Hepatocyte (in vitro differentiated cells): ENCODE measurements around the gene TNFRSF21. TPM values are rescaled to one million over a fixed set of nuclear protein-coding genes. Genes with fewer than 3 reads are reported as not detected.

Source experiments
- DNase-seq: peaks from one replicate; pipeline ENCODE4 v3.0.0-alpha.2; 2016; ENCODE audit warnings: low spot score
- H2AFZ ChIP-seq: fragments of 200-600 bp; sonication (generic); 2 replicates; pipeline ENCODE4 v1.6.0; 2016; ENCODE audit warnings: antibody characterized with exemption, mild to moderate bottlenecking
- H3K27ac ChIP-seq: fragments of 200-600 bp; sonication (generic); 2 replicates; pipeline ENCODE4 v1.5.1; 2016; ENCODE audit warnings: mild to moderate bottlenecking
- H3K27me3 ChIP-seq: fragments of 200-600 bp; sonication (generic); 2 replicates; pipeline ENCODE4 v1.6.1; 2016
- H3K36me3 ChIP-seq: fragments of 200-600 bp; sonication (generic); replicated peaks from 2 replicates; pipeline ENCODE4 v1.5.1; 2016; ENCODE audit warnings: low read depth; ENCODE audit not compliant: insufficient read depth
- H3K4me1 ChIP-seq: fragments of 200-600 bp; sonication (generic); 2 replicates; pipeline ENCODE4 v1.5.1; 2016; ENCODE audit warnings: mild to moderate bottlenecking, moderate library complexity; ENCODE audit not compliant: insufficient read depth
- H3K4me2 ChIP-seq: fragments of 200-600 bp; sonication (generic); 2 replicates; pipeline ENCODE4 v1.6.0; 2016
- H3K4me3 ChIP-seq: fragments of 200-600 bp; sonication (generic); 2 replicates; pipeline ENCODE4 v1.5.1; 2016; ENCODE audit warnings: mild to moderate bottlenecking
- H3K79me2 ChIP-seq: fragments of 200-600 bp; sonication (generic); 2 replicates; pipeline ENCODE4 v1.6.0; 2017; ENCODE audit warnings: mild to moderate bottlenecking
- H3K9me2 ChIP-seq: fragments of 200-600 bp; sonication (generic); replicated peaks from 2 replicates; pipeline ENCODE4 v1.6.0; 2017; ENCODE audit warnings: mild to moderate bottlenecking; ENCODE audit not compliant: insufficient read depth
- H3K9me3 ChIP-seq: fragments of 200-600 bp; sonication (generic); 2 replicates; pipeline ENCODE4 v1.5.1; 2016; ENCODE audit warnings: low read depth, mild to moderate bottlenecking
- H4K20me1 ChIP-seq: fragments of 200-600 bp; sonication (generic); 2 replicates; pipeline ENCODE4 v1.6.0; 2016; ENCODE audit warnings: mild to moderate bottlenecking; ENCODE audit not compliant: insufficient read depth, poor library complexity, severe bottlenecking
- EZH2 ChIP-seq: fragments of 200-600 bp; sonication (generic); IDR thresholded peaks from 2 replicates; pipeline ENCODE4 v1.6.1; 2016; ENCODE audit warnings: antibody characterized with exemption, mild to moderate bottlenecking, borderline replicate concordance
- EZH2phosphoT487 ChIP-seq: fragments of 200-600 bp; sonication (generic); IDR thresholded peaks from one replicate; pipeline ENCODE4 v1.6.1; 2018; ENCODE audit warnings: antibody characterized with exemption, mild to moderate bottlenecking, low read depth, moderate library complexity; ENCODE audit not compliant: unreplicated experiment, severe bottlenecking
- WGBS: methylation state at CpG from one replicate; pipeline ENCODE4 v1.1.6; 2016; ENCODE audit warnings: low lambda C conversion rate; ENCODE audit errors: missing lambda C conversion rate; 5-methylcytosine and 5-hydroxymethylcytosine counted together
- polyA plus RNA-seq: library from polyadenylated mRNA; unstranded; fragments of >200 nt; fragmentation: Nextera tagmentation; extraction: Ambion mirVana; gene quantifications from 2 replicates; pipeline ENCODE4 v1.2.1, GENCODE V29; 2016
- total RNA-seq: library from RNA; depleted of rRNA; stranded (reverse); fragments of >200 nt; gene quantifications from 2 replicates; pipeline ENCODE4 v1.2.3, GENCODE V29; 2014
- TF ChIP-seq, protein P1 (sequence below): fragments of 200-600 bp; sonication (generic); IDR thresholded peaks from 2 replicates; pipeline ENCODE4 v1.5.1; 2016; ENCODE audit warnings: antibody characterized with exemption, mild to moderate bottlenecking; ENCODE audit not compliant: poor library complexity

Gene TNFRSF21
- total and polyA plus RNA-seq, 2 experiments from 2014 or later = 52.1 to 104 TPM

- Histone ChIP-seq H4K20me1 (no peaks in the 10 kb centered on the region), H3K79me2 (peaks cover 26% of the 10 kb centered on the region), H3K4me3 (no peak overlapping the region), H3K36me3 (no peaks in the 10 kb centered on the region), H2AFZ (no peak overlapping the region), H3K9me2 (no peaks in the 10 kb centered on the region), H3K27me3 (no peaks in the 10 kb centered on the region), H3K9me3 (no peaks in the 10 kb centered on the region), H3K4me1 (peaks cover 23% of the 10 kb centered on the region), H3K4me2 (peak overlapping the region; percentile 18), H3K27ac (peak overlapping the region; percentile 69)
- no peak for DNase-seq
- TF ChIP-seq EZH2 = no peak
- no peak for TF ChIP-seq EZH2phosphoT487
- TF ChIP-seq, protein P1, sequence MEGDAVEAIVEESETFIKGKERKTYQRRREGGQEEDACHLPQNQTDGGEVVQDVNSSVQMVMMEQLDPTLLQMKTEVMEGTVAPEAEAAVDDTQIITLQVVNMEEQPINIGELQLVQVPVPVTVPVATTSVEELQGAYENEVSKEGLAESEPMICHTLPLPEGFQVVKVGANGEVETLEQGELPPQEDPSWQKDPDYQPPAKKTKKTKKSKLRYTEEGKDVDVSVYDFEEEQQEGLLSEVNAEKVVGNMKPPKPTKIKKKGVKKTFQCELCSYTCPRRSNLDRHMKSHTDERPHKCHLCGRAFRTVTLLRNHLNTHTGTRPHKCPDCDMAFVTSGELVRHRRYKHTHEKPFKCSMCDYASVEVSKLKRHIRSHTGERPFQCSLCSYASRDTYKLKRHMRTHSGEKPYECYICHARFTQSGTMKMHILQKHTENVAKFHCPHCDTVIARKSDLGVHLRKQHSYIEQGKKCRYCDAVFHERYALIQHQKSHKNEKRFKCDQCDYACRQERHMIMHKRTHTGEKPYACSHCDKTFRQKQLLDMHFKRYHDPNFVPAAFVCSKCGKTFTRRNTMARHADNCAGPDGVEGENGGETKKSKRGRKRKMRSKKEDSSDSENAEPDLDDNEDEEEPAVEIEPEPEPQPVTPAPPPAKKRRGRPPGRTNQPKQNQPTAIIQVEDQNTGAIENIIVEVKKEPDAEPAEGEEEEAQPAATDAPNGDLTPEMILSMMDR = no peak
- 76% methylated on average over 4 of the region's 4 CpGs for WGBS
Measured at GRCh38 chr6:47241742-47242482, 67.8 kb downstream of the TNFRSF21 start.

GRCh38 chr6:47240277-47240890 is 69.3 kb downstream of the TNFRSF21 start:
- H2AFZ ChIP-seq = no peak overlapping the region
- H3K4me2 ChIP-seq = no peak overlapping the region
- H3K79me2 ChIP-seq = peaks cover 31% of the 10 kb centered on the region
- TF ChIP-seq, protein P1 = no peak
- TF ChIP-seq EZH2 = no peak
- H3K36me3 ChIP-seq = no peaks in the 10 kb centered on the region
- H3K9me2 ChIP-seq = no peaks in the 10 kb centered on the region
- H3K4me1 ChIP-seq = peaks cover 33% of the 10 kb centered on the region
- H3K27ac ChIP-seq = no peak overlapping the region
- H3K9me3 ChIP-seq = no peaks in the 10 kb centered on the region
- H4K20me1 ChIP-seq = no peaks in the 10 kb centered on the region
- H3K4me3 ChIP-seq = no peak overlapping the region
- WGBS = 97% methylated on average over 5 of the region's 5 CpGs
- no peaks in the 10 kb centered on the region for H3K27me3 ChIP-seq
- DNase-seq = no peak

DNA sequence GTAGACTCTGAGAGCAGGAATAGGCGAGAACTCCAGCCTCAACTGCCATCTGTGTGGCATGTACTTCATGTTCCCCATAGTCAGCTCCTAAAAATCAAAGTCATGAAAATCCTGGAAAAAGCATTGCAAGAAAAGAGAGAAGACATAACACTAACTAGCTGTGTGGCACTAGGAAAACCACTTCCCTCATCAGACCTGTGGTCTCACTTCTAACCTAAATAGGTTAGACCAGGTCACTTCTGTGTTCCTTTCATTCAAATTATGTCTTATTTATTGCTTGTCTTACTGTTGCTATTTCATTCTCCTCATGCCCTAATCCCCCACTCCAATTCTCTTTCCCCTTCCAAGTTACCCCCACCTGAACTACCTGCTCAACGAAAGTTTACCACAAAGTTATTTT is 70.2 kb downstream of the TNFRSF21 start:
- TF ChIP-seq, protein P1 = no peak
- TF ChIP-seq EZH2phosphoT487 (no peak), EZH2 (no peak)
- H3K9me2 ChIP-seq = no peaks in the 10 kb centered on the region
- no peak for DNase-seq
- H3K4me2 ChIP-seq = no peak overlapping the region
- H3K4me1 ChIP-seq = peaks cover 36% of the 10 kb centered on the region
- no peaks in the 10 kb centered on the region for H3K27me3 ChIP-seq
- H3K36me3 ChIP-seq = no peaks in the 10 kb centered on the region
- H2AFZ ChIP-seq = no peak overlapping the region
- H3K9me3 ChIP-seq = no peaks in the 10 kb centered on the region
- H3K27ac ChIP-seq = no peak overlapping the region
- peaks cover 34% of the 10 kb centered on the region for H3K79me2 ChIP-seq
- H4K20me1 ChIP-seq = no peaks in the 10 kb centered on the region
- H3K4me3 ChIP-seq = no peak overlapping the region
- 89% methylated on average over 2 of the region's 2 CpGs for WGBS
